OCI-LY7 (cell line): ENCODE data around the gene BIRC2.

Source experiments
- CTCF ChIP-seq: fragments of 200-600 bp; sonication (generic); conservative IDR thresholded peaks from 2 replicates; pipeline ENCODE4 v1.5.1; 2014; ENCODE audit warnings: mild to moderate bottlenecking, antibody characterized with exemption, low read length, moderate library complexity, mixed read lengths
- EZH2phosphoT487 ChIP-seq: fragments of 200-600 bp; sonication (generic); IDR thresholded peaks from 2 replicates; pipeline ENCODE4 v1.6.1; 2018; ENCODE audit warnings: low read depth, borderline replicate concordance, mild to moderate bottlenecking, mixed run types, antibody characterized with exemption, low read length, moderate library complexity, mixed read lengths

DNA sequence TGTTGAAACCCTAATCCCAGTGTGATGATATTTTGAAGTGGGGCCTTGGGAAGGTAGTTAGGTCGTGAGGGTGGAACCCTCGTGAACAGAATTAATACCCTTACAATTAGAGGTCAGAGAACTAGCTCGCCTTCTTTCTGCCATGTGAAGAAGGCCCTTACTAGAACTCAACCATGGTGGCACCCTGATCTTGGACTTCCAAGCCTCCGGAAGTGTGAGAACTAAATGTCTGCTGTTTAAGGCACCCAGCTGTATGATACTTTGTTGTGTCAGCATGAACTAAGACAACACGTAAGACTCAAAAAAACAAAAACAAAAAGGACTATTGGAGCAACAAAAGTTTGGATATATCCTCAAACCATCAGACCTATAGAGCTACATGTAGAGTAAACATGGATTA is 53.6 kb downstream of the BIRC2 start:
- no peak for TF ChIP-seq CTCF
- TF ChIP-seq EZH2phosphoT487 = no peak
